COLO829 (cell line): ENCODE measurements around the gene BRMS1.

ENCODE experiments used
- DNase-seq: peaks from one replicate; pipeline ENCODE4 v3.0.0; 2012; ENCODE audit warnings: low spot score

Gene BRMS1

GRCh38 chr11:66302656-66303055 lies 42.2 kb downstream of the BRMS1 start:
- no peak for DNase-seq

- DNase-seq = no peak
Observed at GRCh38 chr11:66299186-66299585, 45.7 kb downstream of the BRMS1 start.

GRCh38 chr11:66297610-66298009 lies 47.3 kb downstream of the BRMS1 start:
- no peak for DNase-seq

- DNase-seq = no peak
Observed at GRCh38 chr11:66294626-66295620, 50.0 kb downstream of the BRMS1 start.

- DNase-seq = no peak
Observed at GRCh38 chr11:66293777-66294625, 50.9 kb downstream of the BRMS1 start.

- no peak for DNase-seq
Observed at GRCh38 chr11:66293352-66293751, 51.6 kb downstream of the BRMS1 start.

GRCh38 chr11:66292543-66293332 lies 52.2 kb downstream of the BRMS1 start:
- no peak for DNase-seq

GRCh38 chr11:66291706-66292542 lies 53.0 kb downstream of the BRMS1 start, which contains the start of gene TMEM151A:
TMEM151A (plus strand) TSS chr11:66291894; CDS start chr11:66292014, 120 bp downstream.
- no peak for DNase-seq

GRCh38 chr11:66291303-66291705 lies 53.6 kb downstream of the BRMS1 start:
- no peak for DNase-seq

- DNase-seq = no peak
Observed at GRCh38 chr11:66290330-66290621, 54.6 kb downstream of the BRMS1 start.

GRCh38 chr11:66289548-66290329 lies 55.2 kb downstream of the BRMS1 start:
- DNase-seq = peak; percentile 76

- DNase-seq = peak; percentile 100
Observed at GRCh38 chr11:66288671-66289547, 56.0 kb downstream of the BRMS1 start, which contains the start of gene YIF1A. YIF1A (minus strand) TSS chr11:66289143; CDS start chr11:66288985, 158 bp downstream.

- DNase-seq = no peak
Observed at GRCh38 chr11:66287889-66288670, 56.8 kb downstream of the BRMS1 start.
